HG03108 (cell line): ENCODE measurements around the gene ERG.

Source experiments
- ATAC-seq: cut with Tn5 transposase; IDR thresholded peaks from one replicate; pipeline ENCODE4 v1.9.1; 2021; ENCODE audit warnings: moderate library complexity; ENCODE audit not compliant: unreplicated experiment

The ERG gene

GRCh38 chr21:38363693-38364092, 134.6 kb downstream of the ERG start:
- no peak for ATAC-seq

- ATAC-seq: no peak
These were observed 137.0 kb downstream of the ERG start for GRCh38 chr21:38361324-38361723.

GRCh38 chr21:38359835-38360234, 138.4 kb downstream of the ERG start:
- no peak for ATAC-seq

- ATAC-seq: no peak
These were observed 139.2 kb downstream of the ERG start for GRCh38 chr21:38359090-38359489.

- ATAC-seq: no peak
These were observed 139.6 kb downstream of the ERG start for GRCh38 chr21:38358666-38359065.

- no peak for ATAC-seq
These were observed 140.2 kb downstream of the ERG start for GRCh38 chr21:38358098-38358497.

- no peak for ATAC-seq
These were observed 141.2 kb downstream of the ERG start for GRCh38 chr21:38356883-38357625.

- no peak for ATAC-seq
These were observed 142.1 kb downstream of the ERG start for GRCh38 chr21:38355992-38356781.

GRCh38 chr21:38355353-38355752, 142.9 kb downstream of the ERG start:
- no peak for ATAC-seq

GRCh38 chr21:38354746-38355145, 143.5 kb downstream of the ERG start:
- no peak for ATAC-seq

- no peak for ATAC-seq
These were observed 144.0 kb downstream of the ERG start for GRCh38 chr21:38354231-38354630.

- ATAC-seq: no peak
These were observed 145.6 kb downstream of the ERG start for GRCh38 chr21:38352536-38353219.

GRCh38 chr21:38351961-38352521, 146.2 kb downstream of the ERG start:
- no peak for ATAC-seq

GRCh38 chr21:38351176-38351959, 146.9 kb downstream of the ERG start:
- no peak for ATAC-seq

- no peak for ATAC-seq
These were observed 147.6 kb downstream of the ERG start for GRCh38 chr21:38350684-38351083.

GRCh38 chr21:38349977-38350376, 148.3 kb downstream of the ERG start:
- ATAC-seq: no peak

GRCh38 chr21:38349111-38349746, 149.0 kb downstream of the ERG start:
- no peak for ATAC-seq

GRCh38 chr21:38346286-38346685, 152.0 kb downstream of the ERG start:
- no peak for ATAC-seq

- ATAC-seq: no peak
These were observed 154.6 kb downstream of the ERG start for GRCh38 chr21:38343691-38344090.

- ATAC-seq: no peak
These were observed 155.5 kb downstream of the ERG start for GRCh38 chr21:38342739-38343138.
